C4-2B (cell line): ENCODE data around the gene CDHR5.

Experiments used
- CTCF ChIP-seq: fragments of 450-650 bp; conservative IDR thresholded peaks from 2 replicates; pipeline ENCODE4 v1.5.1; 2017; ENCODE audit warnings: mild to moderate bottlenecking
- ZFX ChIP-seq: fragments of 450-650 bp; IDR thresholded peaks from 2 replicates; pipeline ENCODE4 v1.6.1; 2017

GRCh38 chr11:603154-603553 lies 21.6 kb downstream of the CDHR5 start:
- no peak for TF ChIP-seq CTCF
- TF ChIP-seq ZFX, result no peak
